GM21515 (cell line): ENCODE results near the gene PHKA2.
"Not testable (repeated sequence)": the region's sequence is repeated elsewhere in the genome, so short reads cannot be mapped to it uniquely, and the experiment has no call there.

ENCODE experiments used
- ATAC-seq: cut with Tn5 transposase; IDR thresholded peaks from one replicate; pipeline ENCODE4 v1.9.1; 2021; ENCODE audit not compliant: unreplicated experiment

The PHKA2 gene

GRCh38 chrX:18980262-18980661 is 3.7 kb downstream of the PHKA2 start:
- ATAC-seq = not testable (repeated sequence)

- no peak for ATAC-seq
These were observed 8.9 kb downstream of the PHKA2 start for GRCh38 chrX:18974993-18975392.

- ATAC-seq = no peak
These were observed 10.3 kb downstream of the PHKA2 start for GRCh38 chrX:18973527-18974192.

GRCh38 chrX:18971506-18971905 is 12.4 kb downstream of the PHKA2 start:
- ATAC-seq = no peak

GRCh38 chrX:18970465-18970864 is 13.4 kb downstream of the PHKA2 start:
- ATAC-seq = no peak

GRCh38 chrX:18966624-18967023 is 17.3 kb downstream of the PHKA2 start:
- ATAC-seq = no peak

- ATAC-seq = no peak
These were observed 19.0 kb downstream of the PHKA2 start for GRCh38 chrX:18964901-18965300.

GRCh38 chrX:18964026-18964425 is 19.9 kb downstream of the PHKA2 start:
- no peak for ATAC-seq

- no peak for ATAC-seq
These were observed 21.6 kb downstream of the PHKA2 start for GRCh38 chrX:18962329-18962728.

GRCh38 chrX:18961686-18962085 is 22.2 kb downstream of the PHKA2 start:
- no peak for ATAC-seq

- ATAC-seq = no peak
These were observed 27.4 kb downstream of the PHKA2 start for GRCh38 chrX:18956303-18957032.

GRCh38 chrX:18955676-18956075 is 28.2 kb downstream of the PHKA2 start:
- no peak for ATAC-seq

GRCh38 chrX:18951032-18951431 is 32.9 kb downstream of the PHKA2 start:
- ATAC-seq = no peak

GRCh38 chrX:18949944-18950301 is 34.0 kb downstream of the PHKA2 start:
- no peak for ATAC-seq

GRCh38 chrX:18949291-18949943 is 34.5 kb downstream of the PHKA2 start:
- no peak for ATAC-seq

GRCh38 chrX:18946611-18947010 is 37.3 kb downstream of the PHKA2 start:
- no peak for ATAC-seq

GRCh38 chrX:18946157-18946556 is 37.8 kb downstream of the PHKA2 start:
- ATAC-seq = no peak

- ATAC-seq = no peak
These were observed 38.4 kb downstream of the PHKA2 start for GRCh38 chrX:18945483-18945882.

GRCh38 chrX:18944482-18944881 is 39.4 kb downstream of the PHKA2 start:
- ATAC-seq = no peak

GRCh38 chrX:18941896-18942295 is 42.0 kb downstream of the PHKA2 start:
- ATAC-seq = no peak

GRCh38 chrX:18938710-18939109 is 45.2 kb downstream of the PHKA2 start:
- no peak for ATAC-seq

- no peak for ATAC-seq
These were observed 46.7 kb downstream of the PHKA2 start for GRCh38 chrX:18937173-18937572.
